Peyer's patch (tissue), 4 donors: ENCODE results near the gene WWOX. TPM values are rescaled to one million over a fixed set of nuclear protein-coding genes. Genes with fewer than 3 reads are reported as not detected.

Source experiments
- DNase-seq, 3 donors: peaks; one replicate each; pipeline ENCODE4 v3.0.0-alpha.2; 2017 to 2019
- H3K27ac ChIP-seq, 4 donors: fragments of 200-600 bp; sonication (generic); one replicate each; pipeline ENCODE4 v1.5.1; 2016 to 2019
- H3K27me3 ChIP-seq, 2 donors: fragments of 200-600 bp; sonication (generic); one replicate each; pipeline ENCODE4 v1.5.1; 2019
- H3K36me3 ChIP-seq, 3 donors: fragments of 200-600 bp; sonication (generic); one replicate each; pipeline ENCODE4 v1.5.1; 2016 to 2019
- H3K4me1 ChIP-seq, 4 donors: fragments of 200-600 bp; sonication (generic); one replicate each; pipeline ENCODE4 v1.5.1; 2016 to 2019
- H3K4me3 ChIP-seq, 4 donors: fragments of 200-600 bp; sonication (generic); 1 replicate in 3 of 4; 2 replicates in 1 of 4; pipeline ENCODE4 v1.5.1; 2016 to 2019; ENCODE audit warnings: mild to moderate bottlenecking in 1 of 4
- H3K9me3 ChIP-seq, 4 donors: fragments of 200-600 bp; sonication (generic); one replicate each; pipeline ENCODE4 v1.5.1; 2016 to 2019; ENCODE audit warnings: mild to moderate bottlenecking in 1 of 4
- CTCF ChIP-seq, 6 experiments: fragments of 450-650 bp in 4 of 6; fragments of 200-600 bp in 2 of 6; sonication (generic) in 1 of 6; IDR thresholded peaks; one replicate each; pipeline ENCODE4 v1.5.1; 2017 to 2019; ENCODE audit warnings: antibody characterized with exemption in 6 of 6, mild to moderate bottlenecking in 3 of 6, moderate library complexity in 1 of 6
- POLR2A ChIP-seq, 2 donors: fragments of 450-650 bp; IDR thresholded peaks; one replicate each; pipeline ENCODE4 v1.5.1; 2017; ENCODE audit warnings: antibody characterized with exemption in 2 of 2, mild to moderate bottlenecking in 2 of 2, moderate library complexity in 2 of 2
- total RNA-seq, 4 donors: library from RNA; depleted of rRNA; stranded (reverse); fragments of >200 nt; gene quantifications; one replicate each; pipeline ENCODE4 v1.1.0, GENCODE V29; 2016

Gene WWOX
- total RNA-seq, 4 donors from 2014 or later: 17.3 to 197 (median 57.5) TPM

GRCh38 chr16:78450255-78450654 is 350.8 kb downstream of the WWOX start:
- no peak overlapping the region for H3K27ac ChIP-seq

GRCh38 chr16:78452025-78452555 is 352.6 kb downstream of the WWOX start:
- H3K27me3 ChIP-seq: no peaks in the 10 kb centered on the region
- no peaks in the 10 kb centered on the region for H3K36me3 ChIP-seq
- TF ChIP-seq CTCF (IDR thresholded peaks at IDR 0.05): no peak
- no peak for TF ChIP-seq POLR2A (IDR thresholded peaks at IDR 0.05)
- no peak overlapping the region for H3K27ac ChIP-seq
- H3K4me3 ChIP-seq: no peak overlapping the region
- no peaks in the 10 kb centered on the region for H3K4me1 ChIP-seq
- H3K9me3 ChIP-seq: no peaks in the 10 kb centered on the region
- DNase-seq: no peak

More at GRCh38 chr16:78450255-78450654, 350.8 kb downstream of the WWOX start:
- no peak for DNase-seq
- no peaks in the 10 kb centered on the region for H3K4me1 ChIP-seq
- no peaks in the 10 kb centered on the region for H3K27me3 ChIP-seq
- H3K9me3 ChIP-seq: no peaks in the 10 kb centered on the region
- TF ChIP-seq POLR2A (IDR thresholded peaks at IDR 0.05) (no peak), CTCF (IDR thresholded peaks at IDR 0.05) (no peak)
- H3K36me3 ChIP-seq: no peaks in the 10 kb centered on the region
- no peak overlapping the region for H3K4me3 ChIP-seq

GRCh38 chr16:78455861-78456260 is 356.4 kb downstream of the WWOX start:
- Histone ChIP-seq H3K27ac (no peak overlapping the region), H3K36me3 (no peaks in the 10 kb centered on the region), H3K27me3 (no peaks in the 10 kb centered on the region), H3K4me3 (no peak overlapping the region), H3K4me1 (no peaks in the 10 kb centered on the region), H3K9me3 (no peaks in the 10 kb centered on the region)
- TF ChIP-seq POLR2A (IDR thresholded peaks at IDR 0.05) (no peak), CTCF (IDR thresholded peaks at IDR 0.05) (no peak)
- DNase-seq: no peak

GRCh38 chr16:78458588-78458987 is 359.1 kb downstream of the WWOX start:
- H3K4me1 ChIP-seq: no peaks in the 10 kb centered on the region
- H3K27ac ChIP-seq: no peak overlapping the region
- TF ChIP-seq POLR2A (IDR thresholded peaks at IDR 0.05) (no peak), CTCF (IDR thresholded peaks at IDR 0.05) (peak in 1 of 6 experiments; percentile 6)
- H3K4me3 ChIP-seq: no peak overlapping the region
- DNase-seq: no peak
- no peaks in the 10 kb centered on the region for H3K9me3 ChIP-seq
- H3K27me3 ChIP-seq: no peaks in the 10 kb centered on the region
- H3K36me3 ChIP-seq: no peaks in the 10 kb centered on the region

GRCh38 chr16:78460428-78460827 is 361.0 kb downstream of the WWOX start:
- Histone ChIP-seq H3K4me1 (no peaks in the 10 kb centered on the region), H3K36me3 (no peaks in the 10 kb centered on the region), H3K4me3 (no peak overlapping the region), H3K9me3 (no peaks in the 10 kb centered on the region), H3K27ac (no peak overlapping the region), H3K27me3 (no peaks in the 10 kb centered on the region)
- no peak for TF ChIP-seq POLR2A (IDR thresholded peaks at IDR 0.05)
- no peak for TF ChIP-seq CTCF (IDR thresholded peaks at IDR 0.05)
- DNase-seq: no peak

- no peak for DNase-seq
- Histone ChIP-seq H3K27me3 (no peaks in the 10 kb centered on the region), H3K27ac (no peak overlapping the region), H3K4me3 (no peak overlapping the region), H3K4me1 (no peaks in the 10 kb centered on the region), H3K9me3 (no peaks in the 10 kb centered on the region), H3K36me3 (no peaks in the 10 kb centered on the region)
- TF ChIP-seq CTCF (IDR thresholded peaks at IDR 0.05) (no peak), POLR2A (IDR thresholded peaks at IDR 0.05) (no peak)
Measured at GRCh38 chr16:78461087-78461486, 361.6 kb downstream of the WWOX start.
